ENCODE results near the gene ZBED2.

DNA sequence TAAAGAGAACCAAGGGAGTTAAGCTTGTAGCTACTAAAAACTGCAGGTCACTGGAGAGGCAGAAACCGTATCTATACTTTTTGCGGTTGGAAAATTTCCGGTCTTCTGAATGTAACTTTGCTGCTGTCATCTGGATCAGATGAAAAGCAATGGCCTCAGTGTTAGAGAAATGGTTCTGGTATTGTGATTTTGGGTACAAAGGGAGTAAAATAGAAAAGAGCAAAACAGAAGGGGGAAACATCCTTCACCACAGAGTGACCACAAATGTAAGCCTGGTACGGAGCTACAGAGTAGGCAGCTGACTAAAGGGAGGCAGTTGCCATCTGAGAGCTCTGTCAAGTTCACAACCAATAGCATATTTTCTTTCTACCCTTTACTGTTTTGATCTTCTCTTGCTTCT is 47.5 kb downstream of the ZBED2 start:
- TF ChIP-seq, protein P1, sequence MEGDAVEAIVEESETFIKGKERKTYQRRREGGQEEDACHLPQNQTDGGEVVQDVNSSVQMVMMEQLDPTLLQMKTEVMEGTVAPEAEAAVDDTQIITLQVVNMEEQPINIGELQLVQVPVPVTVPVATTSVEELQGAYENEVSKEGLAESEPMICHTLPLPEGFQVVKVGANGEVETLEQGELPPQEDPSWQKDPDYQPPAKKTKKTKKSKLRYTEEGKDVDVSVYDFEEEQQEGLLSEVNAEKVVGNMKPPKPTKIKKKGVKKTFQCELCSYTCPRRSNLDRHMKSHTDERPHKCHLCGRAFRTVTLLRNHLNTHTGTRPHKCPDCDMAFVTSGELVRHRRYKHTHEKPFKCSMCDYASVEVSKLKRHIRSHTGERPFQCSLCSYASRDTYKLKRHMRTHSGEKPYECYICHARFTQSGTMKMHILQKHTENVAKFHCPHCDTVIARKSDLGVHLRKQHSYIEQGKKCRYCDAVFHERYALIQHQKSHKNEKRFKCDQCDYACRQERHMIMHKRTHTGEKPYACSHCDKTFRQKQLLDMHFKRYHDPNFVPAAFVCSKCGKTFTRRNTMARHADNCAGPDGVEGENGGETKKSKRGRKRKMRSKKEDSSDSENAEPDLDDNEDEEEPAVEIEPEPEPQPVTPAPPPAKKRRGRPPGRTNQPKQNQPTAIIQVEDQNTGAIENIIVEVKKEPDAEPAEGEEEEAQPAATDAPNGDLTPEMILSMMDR (IDR thresholded peaks at IDR 0.05): no peak
- TF ChIP-seq POLR2AphosphoS5 (IDR thresholded peaks at IDR 0.05; ENCODE audit: insufficient read depth in 1 of 2, low read depth in 1 of 2): no peak

All from vagina (tissue), 2 donors.